ENCODE data around the gene LINC01488.

The LINC01488 gene

DNA sequence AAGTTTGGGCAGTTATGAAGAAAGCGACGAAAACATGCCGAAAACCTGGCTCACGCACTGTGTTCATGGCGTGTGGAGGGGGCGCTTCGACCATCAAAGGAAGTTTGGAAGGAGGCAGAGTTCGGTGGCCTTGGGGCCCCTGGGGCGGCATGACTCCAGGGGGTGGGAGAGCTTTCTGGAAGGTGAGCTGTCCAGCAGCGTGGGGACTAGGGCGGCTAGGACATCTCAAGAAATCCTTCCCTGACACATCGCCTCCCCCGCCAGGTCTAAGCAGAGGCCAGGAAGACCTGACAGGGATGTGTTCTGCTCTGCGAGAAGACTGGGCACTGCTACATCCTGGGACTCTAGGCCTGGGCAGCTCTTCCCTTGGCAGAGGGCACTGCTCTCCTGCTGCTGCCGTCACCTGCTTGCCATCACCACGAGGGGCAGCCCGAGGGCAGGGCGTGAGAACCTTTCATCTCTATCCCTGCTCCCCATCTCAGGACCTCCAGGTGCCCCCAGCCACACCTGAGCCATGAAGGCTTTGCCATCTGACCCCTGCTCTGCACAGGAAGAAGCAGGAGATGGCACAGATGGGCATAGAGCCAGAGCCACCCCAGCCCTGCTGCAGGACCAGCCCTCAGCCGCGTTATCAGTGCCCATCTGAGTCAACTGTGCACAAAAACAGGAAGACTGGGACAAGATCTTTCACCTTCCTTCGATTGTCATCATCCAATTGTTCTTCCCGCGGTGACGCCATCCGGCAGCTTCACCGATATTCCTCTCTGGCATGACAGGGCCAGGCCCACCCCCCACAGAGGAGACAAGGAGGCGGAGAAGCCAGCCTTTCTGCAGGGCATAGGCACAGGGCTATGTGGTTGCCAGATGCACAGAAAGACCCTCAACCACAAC lies 12.7 kb downstream of the LINC01488 start:
- no peak for DNase-seq

DNA sequence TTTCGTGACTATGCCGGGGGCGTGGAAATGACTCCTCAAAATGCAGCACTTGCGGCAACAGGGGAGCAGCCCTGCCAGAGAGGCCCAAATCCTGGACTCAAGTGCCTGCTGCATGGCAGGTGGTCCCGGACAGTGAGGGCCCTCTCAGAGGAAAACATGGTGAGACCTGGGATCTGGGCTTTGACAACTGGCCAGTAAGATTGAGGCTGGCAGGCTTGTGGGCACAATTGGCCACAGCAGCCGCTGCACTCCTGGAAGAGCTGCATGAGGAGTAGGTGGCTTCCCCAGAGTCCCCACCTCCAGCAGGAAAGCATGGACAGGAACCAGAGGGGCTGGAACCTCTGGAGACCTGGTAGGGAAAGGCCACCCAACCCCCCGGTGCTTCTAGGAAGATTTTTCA lies 13.4 kb downstream of the LINC01488 start:
- DNase-seq: no peak

DNA sequence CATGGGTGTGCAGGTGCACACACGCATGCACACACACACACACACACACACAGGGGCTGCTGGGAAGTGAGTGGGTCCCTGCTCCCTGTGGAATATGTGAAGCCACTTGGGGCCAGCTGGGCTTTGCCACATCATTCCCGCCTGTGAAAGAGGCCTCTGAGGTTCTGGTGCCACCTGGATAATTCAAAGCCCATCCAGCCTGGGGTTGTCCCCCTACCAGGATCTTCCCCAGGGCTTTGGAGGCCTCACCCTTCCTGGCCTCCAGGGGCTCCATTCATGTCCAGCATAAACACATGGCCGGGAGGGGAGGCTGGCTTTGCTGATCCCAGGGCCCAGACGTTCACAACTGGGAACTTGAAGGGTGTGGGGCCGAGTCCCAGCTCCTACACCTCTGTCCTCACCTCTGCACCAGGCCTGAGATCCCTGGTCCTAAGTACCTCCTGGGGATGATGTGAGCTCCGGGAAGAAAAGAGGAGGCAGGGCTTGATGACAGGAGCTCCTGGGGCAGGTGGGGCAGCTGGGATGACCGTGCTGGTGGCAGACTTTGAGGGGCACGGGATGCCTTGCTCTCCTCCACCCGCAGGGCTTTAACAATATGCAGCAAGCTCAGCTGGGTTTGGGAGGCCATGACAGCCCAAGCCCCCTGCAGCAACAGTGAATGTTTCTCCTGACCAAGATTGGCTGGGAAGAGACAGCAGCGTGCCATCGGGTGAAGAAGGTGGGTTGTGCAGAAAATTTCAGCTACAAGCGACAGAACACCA lies 14.2 kb downstream of the LINC01488 start:
- no peak for DNase-seq

DNA sequence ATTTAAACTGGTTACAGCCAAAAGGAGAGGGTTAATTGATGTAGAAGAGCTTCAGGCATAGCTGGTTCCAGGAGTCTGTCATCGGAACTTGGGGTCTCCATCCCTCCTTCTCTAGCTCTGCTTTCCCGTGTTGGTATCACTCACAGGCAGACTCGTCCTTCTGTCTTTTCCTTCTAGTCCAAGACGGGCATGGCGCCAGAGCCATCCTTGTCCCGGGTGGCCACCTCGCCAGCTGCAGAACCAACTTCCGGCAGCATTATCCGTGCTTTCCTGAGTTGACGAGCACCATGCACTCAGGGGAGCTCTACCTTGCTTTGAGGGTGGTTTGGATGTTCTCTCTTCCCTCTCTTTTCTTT lies 14.7 kb downstream of the LINC01488 start:
- no peak for DNase-seq

DNA sequence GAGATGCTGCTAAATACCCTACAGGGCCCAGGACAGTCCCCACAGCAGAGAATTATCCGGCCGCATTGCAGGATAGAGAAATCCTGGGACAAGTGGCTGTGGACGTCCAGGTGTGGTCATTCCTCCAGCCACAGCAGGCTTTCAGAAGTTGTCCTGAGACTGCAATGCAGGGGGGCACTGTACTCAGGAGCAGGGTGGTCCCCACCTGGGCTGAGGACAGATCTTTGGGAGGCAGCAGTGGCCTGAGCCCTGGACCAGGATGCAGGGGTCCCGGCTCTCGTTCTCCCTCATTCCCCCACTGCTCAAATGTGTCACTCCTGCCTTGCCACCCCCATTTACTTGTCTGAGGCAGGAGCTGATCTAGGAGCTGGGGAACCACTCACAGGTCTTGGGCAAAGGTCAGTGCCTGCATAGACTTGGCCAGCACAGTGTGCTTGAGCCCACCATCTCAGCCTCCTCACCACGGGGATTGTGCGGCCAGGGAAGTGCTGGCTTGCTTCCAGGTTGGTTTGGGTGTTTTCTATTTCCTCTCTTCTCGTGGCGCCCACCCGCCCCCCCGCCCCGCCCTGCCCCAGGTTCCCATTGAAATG lies 15.3 kb downstream of the LINC01488 start:
- no peak for DNase-seq

DNA sequence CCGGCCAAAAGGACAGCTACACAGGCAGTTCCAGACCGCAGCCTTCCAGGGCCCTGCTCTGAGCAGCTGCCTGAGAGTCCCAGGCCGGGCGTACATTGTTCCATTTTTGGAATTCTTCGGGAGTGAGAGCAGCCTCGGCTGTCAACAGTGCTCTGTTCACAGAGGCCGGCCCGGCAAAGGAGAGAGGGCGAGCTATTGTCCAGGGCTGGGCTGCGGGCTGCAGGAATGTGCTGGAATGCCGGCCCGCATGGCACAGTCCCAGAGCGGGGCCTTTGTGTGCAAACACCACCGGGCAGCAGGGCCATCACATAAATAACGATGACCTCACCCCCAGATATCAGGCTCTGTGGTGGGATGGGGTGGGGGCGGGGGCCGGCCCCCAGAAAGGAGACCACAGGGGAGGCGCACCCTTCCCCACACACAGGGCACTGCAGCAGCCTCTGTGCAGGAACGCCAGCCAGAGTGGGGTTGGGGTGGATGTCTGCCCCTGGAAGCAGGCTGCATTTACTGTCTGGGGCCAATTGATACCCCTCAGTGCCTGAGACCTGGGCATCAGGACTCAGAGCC lies 15.8 kb downstream of the LINC01488 start:
- DNase-seq: peak in 10 of 14 donors; percentile 11 to 65 (median 28)

DNA sequence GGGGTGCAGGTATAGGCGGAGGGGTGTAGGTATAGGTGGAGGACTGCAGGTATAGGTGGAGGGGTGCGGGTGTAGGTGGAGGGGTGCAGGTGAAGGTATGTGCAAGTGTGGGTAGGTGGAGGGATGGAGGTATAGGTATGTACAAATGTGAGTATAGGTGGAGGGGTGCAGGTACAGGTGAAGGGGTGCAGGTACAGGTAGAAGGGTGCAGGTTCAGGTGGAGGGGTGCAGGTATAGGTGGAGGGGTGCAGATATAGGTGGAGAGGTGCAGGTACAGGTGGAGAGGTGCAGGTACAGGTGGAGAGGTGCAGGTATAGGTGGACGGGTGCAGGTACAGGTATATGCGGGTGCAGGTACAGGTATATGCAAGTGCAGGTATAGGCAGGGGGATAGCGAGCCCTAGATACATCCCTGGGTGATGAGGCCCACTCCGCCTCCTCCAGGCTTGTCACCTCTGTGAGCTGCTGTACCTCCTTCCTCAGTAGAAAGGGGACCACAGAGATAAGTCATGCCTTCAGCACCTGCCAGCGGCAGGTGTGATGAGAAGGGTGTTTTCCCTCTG lies 17.2 kb downstream of the LINC01488 start:
- no peak for DNase-seq

DNA sequence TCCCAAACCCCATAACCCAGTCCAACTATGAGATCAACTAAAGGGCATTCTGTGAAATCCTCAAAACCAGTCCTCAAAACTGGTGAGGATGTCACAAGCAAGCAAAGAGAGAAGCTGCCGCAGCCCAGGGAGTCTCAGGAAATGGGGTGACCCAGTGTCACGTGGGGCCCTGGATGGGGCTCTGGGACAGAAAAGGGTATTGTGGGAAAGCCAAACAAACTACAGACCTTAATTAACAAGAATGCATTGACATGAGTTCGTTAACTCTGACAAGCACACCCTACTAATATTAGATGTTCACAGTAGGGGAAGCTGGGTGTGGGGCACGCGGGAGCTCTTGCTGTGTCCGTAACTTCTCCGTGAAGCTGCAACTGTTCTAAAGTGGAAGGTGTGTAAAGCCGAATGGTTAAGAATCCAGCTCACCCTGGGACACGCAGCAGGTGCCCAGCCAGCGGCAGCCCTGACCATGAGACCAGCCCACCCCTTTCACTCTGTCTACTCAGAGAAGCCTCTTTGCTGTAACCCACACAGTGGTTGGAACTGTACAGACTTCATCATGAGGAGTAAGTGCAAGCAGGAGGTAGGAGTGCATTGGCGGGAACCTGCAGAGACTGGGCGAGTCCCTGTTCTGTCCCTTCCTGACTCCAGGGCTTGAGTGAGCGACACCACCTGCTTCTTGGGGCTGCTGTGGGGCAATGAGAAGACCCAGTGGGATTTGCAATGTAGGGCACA lies 17.9 kb downstream of the LINC01488 start:
- DNase-seq: no peak

DNA sequence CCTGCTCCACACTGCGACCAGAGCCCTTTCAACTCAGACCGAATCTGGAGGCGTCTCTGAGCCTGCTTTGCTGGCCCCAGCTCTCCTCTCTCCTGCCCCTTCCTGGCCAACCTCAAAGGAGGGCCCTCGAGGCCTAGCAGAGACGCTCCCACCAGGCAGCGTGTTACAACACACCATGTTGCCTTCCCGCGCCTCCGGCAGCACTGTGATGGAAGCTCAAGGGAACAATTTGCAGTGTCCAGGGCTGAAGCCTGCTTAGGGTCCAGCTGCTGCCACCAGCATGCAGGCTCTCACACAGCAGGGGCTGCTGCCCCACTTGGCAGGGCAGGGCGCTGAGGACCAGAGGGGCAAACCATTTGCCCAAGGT lies 18.4 kb downstream of the LINC01488 start:
- DNase-seq: no peak

DNA sequence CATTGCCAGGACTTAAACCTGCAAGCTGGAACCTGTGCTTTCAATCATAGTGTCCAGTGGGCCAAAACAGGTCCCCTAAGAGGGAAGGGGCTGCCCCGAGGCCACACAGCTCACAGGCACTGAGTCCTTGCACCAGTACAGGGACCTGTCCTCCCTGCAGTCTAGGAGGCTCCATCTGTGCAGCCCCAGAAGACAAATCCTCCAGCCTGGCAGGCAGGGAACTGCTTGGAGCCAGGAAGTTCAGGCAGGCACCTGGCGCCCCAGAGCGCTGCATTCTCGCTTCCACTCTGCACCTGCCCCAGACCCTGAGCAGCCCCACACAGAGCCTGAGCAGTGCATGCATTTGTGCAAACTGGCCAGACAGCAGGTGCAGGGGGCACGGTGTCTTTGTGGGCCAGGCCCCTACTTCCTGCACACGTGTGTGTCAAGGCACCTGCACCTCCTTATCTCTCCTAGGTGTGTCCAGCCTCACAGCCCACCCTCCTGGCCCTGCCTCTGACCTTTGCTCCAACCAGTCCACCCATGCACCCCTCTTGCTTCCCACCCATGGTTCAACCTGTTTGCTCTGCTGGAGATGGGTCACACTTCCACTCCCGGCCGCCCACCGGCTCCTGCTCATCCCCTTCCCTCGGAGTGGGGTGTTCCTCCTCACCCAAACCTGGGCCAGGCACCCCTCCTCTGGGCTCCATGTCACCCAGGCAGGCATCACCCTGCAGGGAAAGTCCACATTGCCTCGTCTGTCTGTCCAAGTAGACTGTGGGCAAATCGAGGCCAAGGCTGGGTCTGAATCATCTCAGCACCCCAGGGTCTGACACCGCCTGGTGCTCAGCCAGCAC lies 19.0 kb downstream of the LINC01488 start:
- peak in 1 of 14 donors; percentile 40 for DNase-seq

DNA sequence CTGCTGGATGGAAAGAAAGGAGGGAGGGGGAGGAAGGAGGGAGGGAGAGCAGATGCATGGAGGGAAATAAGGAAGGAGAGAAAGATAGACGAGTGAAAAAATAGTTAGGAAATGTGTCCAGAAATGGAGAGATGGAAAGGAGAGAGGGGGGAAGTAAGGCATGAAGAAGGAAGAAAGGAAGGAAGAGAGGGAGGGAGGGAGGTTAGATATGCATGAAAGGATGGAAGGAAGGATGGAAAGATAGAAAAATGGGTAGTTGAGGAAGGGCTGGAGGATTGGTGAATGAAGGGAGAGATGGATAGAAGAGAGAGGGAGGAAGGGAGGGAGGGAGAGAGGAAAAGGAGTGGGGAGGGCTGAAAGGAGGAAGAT lies 19.6 kb downstream of the LINC01488 start:
- no peak for DNase-seq

DNA sequence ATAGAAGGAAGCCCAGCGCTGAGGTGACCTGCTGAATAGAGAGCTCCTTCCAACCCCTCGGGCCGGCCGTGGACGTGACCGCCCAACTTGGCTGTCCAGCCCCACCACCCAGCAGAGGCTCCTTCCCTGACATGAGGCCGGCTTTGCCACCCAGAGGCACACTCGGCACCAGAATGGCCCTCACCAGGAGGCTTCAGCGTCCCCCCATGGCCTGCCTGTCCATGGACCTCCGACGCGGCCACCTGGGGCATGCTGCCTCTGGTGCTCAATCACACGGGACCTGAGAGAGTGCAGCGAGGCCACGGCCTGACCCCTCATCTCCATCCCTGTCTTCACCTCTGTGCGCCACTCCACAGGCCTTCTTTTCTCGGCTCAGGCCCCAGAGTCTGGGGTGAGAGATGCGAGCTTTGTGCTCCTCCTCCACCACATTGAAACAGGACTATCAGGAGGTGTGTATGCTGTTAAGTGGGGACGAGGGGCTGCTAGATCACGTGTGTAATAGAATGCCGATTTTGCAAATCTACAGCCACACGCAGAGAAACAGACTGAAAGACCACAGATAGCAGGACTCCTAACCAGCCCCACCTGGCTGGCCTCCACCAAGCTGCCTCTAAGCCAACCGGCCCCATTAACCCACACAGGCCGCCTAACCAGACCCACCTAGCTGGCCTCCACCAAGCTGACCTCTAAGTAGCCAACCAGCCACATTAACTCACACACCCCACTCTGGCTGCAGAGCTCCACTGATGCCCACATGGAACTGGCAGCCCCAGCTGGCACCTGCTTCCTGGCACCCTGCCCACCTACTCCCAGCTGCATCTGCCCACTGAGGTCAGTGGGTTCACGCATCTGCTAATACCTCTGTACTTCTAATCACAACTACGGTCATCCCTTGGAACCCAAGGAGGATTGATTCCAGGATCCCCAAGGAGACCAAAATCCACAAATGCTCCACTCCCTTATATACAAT lies 20.7 kb downstream of the LINC01488 start:
- DNase-seq: no peak

DNA sequence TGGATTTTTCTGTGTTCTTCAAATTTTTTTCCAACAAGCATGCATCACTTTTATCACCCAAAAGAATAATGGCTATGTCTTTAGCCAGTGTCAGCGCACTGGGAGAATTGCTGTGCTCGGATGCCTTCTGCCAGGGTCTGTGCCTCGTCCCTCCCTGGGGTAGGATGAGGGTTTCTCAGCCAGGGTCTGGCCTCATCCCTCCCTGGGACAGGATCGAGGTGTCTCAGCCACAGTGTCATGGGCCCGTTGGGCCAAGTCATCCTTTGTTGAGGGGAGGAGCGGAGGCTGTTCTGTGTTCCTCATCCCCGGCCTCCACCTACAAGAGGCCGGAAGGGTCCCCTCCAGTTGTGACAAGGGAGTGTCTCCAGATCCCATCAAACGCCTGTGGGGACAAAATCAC lies 22.7 kb downstream of the LINC01488 start:
- DNase-seq: no peak

DNA sequence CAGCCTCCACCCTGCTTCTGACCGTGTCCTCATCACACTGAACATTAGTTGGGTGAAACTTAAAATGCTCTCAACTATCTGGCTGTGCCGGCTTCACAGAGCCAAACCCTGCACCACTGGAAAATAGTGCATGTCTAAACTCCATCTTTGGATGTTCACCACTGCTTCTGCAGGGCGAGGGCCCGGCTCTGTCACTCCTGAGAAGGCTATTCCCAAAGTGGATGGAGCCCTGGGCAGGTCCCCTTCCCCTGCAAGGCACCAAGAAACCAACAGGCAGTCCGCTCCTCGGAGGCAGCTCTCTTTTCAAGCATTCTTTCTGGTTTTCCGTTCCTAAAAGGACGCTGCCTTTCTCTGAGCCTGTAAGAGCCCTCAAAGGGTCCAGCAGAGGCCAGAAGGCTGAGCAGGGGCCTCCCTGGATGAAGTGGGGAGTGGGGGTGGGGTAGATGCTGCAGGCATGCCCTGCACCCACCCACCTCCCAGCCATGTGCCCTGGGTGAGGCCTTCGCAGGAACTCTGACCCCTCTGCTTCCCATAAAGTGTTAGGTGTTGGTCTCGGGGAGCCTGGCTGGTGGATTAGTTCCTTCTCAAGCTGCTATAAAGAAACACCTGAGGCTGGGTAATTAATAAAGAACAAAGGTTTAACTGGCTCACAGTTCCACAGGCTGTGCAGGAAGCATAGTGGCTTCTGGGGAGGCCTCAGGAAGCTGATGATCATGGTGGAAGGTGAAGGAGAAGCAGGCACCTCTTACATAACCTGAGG lies 23.3 kb downstream of the LINC01488 start:
- DNase-seq: no peak

DNA sequence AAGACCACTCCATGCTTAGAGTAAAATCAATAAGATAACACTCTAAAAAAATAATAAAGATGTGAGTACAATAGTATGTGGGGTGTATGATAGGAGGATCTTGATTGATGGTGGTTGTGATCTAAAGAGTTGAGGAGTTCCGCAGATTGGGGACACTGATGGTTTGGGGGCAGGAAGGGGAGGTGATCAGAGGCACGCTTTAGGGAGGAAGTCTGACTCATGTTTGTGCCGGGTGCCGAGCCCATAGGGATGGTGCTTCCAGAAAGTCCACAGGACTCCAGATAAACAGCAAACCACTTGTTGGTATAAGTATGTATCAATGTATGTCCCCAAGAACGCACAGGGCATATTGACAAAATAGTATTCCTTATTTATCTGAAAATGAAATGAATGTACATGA lies 27.5 kb downstream of the LINC01488 start:
- DNase-seq: no peak

DNA sequence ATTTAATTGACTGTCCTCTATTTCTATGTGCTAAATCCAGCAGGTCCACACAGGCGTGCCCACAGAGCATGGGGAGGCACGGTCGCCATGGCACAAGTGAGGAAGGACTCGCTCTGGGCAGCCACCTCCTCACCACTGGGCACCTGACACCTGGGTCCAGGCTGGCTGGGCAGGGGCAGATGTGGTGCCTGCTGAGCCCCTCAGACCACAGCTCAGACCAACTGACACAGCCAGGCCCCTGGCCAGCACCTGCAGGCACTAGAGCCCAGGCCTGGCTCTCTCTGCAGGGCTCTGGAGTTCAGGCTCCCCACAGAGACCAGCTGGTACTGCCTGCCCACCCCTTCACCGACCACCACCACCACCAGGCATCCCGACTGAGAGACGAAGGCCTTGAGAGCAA lies 27.9 kb downstream of the LINC01488 start:
- no peak for DNase-seq

DNA sequence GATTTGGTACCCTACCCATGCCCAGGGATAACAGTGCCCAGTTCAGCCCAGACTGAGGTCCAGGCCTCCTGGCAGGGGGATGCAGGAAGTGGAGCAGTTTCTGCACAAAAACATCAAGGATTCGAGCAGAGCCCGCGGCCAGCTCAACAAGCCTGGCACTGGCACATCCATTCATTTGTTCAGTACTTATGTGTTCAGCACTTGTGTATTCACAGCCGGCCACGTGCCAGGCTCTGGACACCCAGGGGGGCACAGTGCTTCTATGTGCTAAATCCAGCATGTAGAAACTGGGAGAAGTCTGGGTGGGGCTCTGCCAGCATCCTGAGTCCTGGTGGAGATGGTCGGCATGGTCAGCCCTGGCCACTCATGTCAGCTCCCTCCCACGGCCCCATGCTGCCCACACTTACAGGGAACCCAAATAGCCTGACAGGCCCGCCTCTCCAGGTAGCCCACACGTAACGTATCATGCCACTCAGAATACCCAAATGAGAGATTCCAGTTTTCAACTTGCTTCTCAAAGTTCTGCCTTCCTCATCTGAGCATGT lies 28.5 kb downstream of the LINC01488 start:
- DNase-seq: no peak

DNA sequence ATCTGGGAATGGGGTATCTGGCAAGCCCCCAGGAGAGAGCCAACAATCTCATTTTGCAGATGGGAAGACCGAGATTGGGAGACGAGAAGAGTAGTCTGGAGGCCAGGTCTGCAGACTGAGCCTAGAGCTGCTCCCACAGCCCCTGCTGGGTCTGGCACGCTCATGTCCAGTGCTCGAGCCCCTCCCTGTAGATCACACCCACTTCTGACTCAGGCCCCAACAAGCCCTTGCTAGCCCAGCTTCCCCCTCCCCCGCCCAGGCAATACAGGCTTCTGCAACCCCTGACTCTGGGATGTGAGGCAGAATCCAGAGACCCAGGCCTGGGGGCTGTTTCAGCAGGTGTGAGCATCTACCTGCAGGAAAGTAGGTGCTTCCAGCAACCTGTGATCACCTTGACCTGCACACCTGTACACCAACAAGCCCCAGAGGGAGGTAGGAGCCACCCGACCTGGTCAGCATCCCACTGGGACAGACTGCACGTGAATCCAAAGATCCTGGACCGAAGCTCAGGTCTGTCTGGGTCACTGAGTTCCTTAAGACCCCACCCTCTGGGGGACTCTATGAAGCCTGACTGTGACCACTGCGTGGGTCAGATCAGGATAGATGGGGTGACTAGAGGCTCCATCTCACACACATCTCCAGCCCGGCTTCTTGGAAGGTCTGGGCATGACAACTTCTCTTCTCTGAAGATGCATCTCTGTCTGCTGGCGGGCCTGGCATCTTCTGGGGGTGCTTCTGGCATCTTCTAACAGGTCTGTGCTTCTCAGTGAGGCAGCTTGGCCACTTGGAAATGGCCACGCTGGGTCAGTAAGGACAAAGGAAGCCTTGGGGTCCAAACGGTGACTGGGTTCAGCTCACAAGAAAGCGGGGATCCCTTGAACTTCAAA lies 29.3 kb downstream of the LINC01488 start:
- no peak for DNase-seq
